Panc1 (cell line): ENCODE data around the gene KIRREL3. TPM values are rescaled to one million over a fixed set of nuclear protein-coding genes. Genes with fewer than 3 reads are reported as not detected.

Source experiments
- ATAC-seq: fragments of 200-7000 bp; cut with Tn5 transposase; 2 replicates; pipeline ENCODE4 v1.9.1; 2020; ENCODE audit warnings: mild to moderate bottlenecking, moderate library complexity
- BruUV-seq: library from RNA; stranded (reverse); fragments of 400-500 nt; replicated peaks from 2 replicates; lab custom pipeline; 2021; lab: Mats Ljungman, UMichigan
- CTCF ChIA-PET: fragments of 300-600 bp; sonication (Branson Sonifier 250); formaldehyde crosslinking; loops from one replicate; lab custom pipeline; 2022; ENCODE audit warnings: antibody characterized with exemption; lab: Charles Lee
- POLR2A ChIA-PET: fragments of 300-600 bp; sonication (Branson Sonifier 250); formaldehyde crosslinking; loops from one replicate; lab custom pipeline; 2022; ENCODE audit warnings: antibody characterized with exemption; lab: Charles Lee
- DNase-seq: peaks from one replicate; pipeline ENCODE4 v3.0.0-alpha.2; 2010; ENCODE audit warnings: low read depth, low spot score
- H3K27ac ChIP-seq: 2 replicates; pipeline ENCODE4 v1.5.1; 2011; ENCODE audit warnings: mild to moderate bottlenecking, low read length, inconsistent platforms
- H3K27me3 ChIP-seq: fragments of 200-500 bp; sonication (Bioruptor generic); 2 replicates; pipeline ENCODE4 v1.6.0; 2014; ENCODE audit warnings: low read length, inconsistent platforms; ENCODE audit not compliant: control insufficient read depth, insufficient read depth
- H3K36me3 ChIP-seq: fragments of 200-500 bp; sonication (Bioruptor generic); 2 replicates; pipeline ENCODE4 v1.5.1; 2014; ENCODE audit warnings: inconsistent platforms, mild to moderate bottlenecking, low read length, moderate library complexity; ENCODE audit not compliant: control insufficient read depth, insufficient read depth
- H3K4me1 ChIP-seq: 2 replicates; pipeline ENCODE4 v1.5.1; 2011; ENCODE audit warnings: inconsistent platforms, mild to moderate bottlenecking, low read length, moderate library complexity; ENCODE audit not compliant: control insufficient read depth, insufficient read depth
- H3K4me3 ChIP-seq, 2 experiments: 2 replicates each; pipeline ENCODE4 v1.5.1; 2011 to 2012; ENCODE audit warnings: low read depth in 2 of 2, low read length in 2 of 2, mild to moderate bottlenecking in 2 of 2, inconsistent platforms in 1 of 2, moderate library complexity in 1 of 2
- H3K9me3 ChIP-seq: fragments of 200-500 bp; sonication (Bioruptor generic); 2 replicates; pipeline ENCODE4 v1.5.1; 2014; ENCODE audit warnings: low read depth, mild to moderate bottlenecking, inconsistent platforms, low read length, moderate library complexity; ENCODE audit not compliant: control insufficient read depth, insufficient read depth
- CTCF ChIP-seq: fragments of 450-650 bp; IDR thresholded peaks from 2 replicates; pipeline ENCODE4 v1.5.1; 2017; ENCODE audit warnings: mild to moderate bottlenecking
- POLR2AphosphoS5 ChIP-seq: IDR thresholded peaks from 2 replicates; pipeline ENCODE4 v1.6.1; 2012; ENCODE audit warnings: mild to moderate bottlenecking, low read depth, low read length, moderate library complexity
- SIN3A ChIP-seq: IDR thresholded peaks from 2 replicates; pipeline ENCODE4 v1.6.1; 2012; ENCODE audit warnings: low read depth, mild to moderate bottlenecking, low read length, moderate library complexity, borderline replicate concordance; ENCODE audit not compliant: insufficient read depth
- TCF7L2 ChIP-seq: IDR thresholded peaks from 2 replicates; pipeline ENCODE4 v1.6.1; 2011; ENCODE audit warnings: mild to moderate bottlenecking, low read depth, low read length, inconsistent platforms
- in situ Hi-C: cut with HindIII; loops from 2 replicates; pipeline ENCODE4 v1.10.0; 2016; ENCODE audit warnings: low sequenced_read_pairs, low pct_unique_long_range_greater_than_20kb
- intact Hi-C: fragments of 100-400 bp; cut with micrococcal nuclease; formaldehyde crosslinking; loops from one replicate; pipeline ENCODE4 v1.10.0; 2022; ENCODE audit not compliant: unreplicated experiment
- total RNA-seq: library from RNA; stranded (reverse); gene quantifications from one replicate; pipeline ENCODE4 v1.2.1, GENCODE V29; 2021; ENCODE audit not compliant: unreplicated experiment
- TF ChIP-seq, protein P1 (sequence below), 2 experiments: IDR thresholded peaks; 2 replicates each; pipeline ENCODE4 v1.6.1; 2011 to 2012; ENCODE audit warnings: low read depth in 2 of 2, control low read depth in 1 of 2, low read length in 1 of 2, mild to moderate bottlenecking in 1 of 2, moderate library complexity in 1 of 2; ENCODE audit not compliant: insufficient read depth in 1 of 2

KIRREL3 gene
- total RNA-seq, 1 experiment from 2014 or later, result 0.36 TPM

DNA sequence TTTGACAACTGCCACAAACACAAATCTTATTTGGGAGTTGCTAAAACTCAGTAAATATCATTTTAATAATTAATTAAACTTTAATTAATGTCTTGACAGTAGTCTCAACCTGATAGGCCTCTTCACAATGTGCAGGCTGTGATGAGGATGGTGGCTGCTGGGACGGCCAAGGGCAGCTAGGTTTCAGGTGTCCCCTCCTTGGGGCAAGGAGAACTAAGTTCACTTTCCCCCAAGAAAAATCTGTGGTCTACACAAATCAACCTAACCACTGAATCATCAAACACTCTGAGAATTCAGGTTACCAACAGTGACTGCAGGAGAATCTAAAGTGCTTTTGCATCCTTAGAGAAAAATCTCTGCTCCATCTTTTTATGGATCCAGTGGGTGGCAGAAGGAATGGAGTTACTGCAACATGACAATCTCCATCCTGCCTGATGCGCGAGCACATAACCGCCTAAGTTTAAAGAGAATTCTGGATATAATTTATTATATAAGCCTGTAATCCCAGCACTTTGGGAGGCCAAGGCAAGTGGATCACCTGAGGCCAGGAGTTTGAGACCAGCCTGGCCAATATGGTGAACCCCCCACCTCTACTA, 289.7 kb downstream of the KIRREL3 start:
- no peak for ATAC-seq
- intact Hi-C loops (loop anchor here (10.0 kb wide), 1 partner anchor 266 kb away; no protein-coding TSS in a partner anchor), in situ Hi-C loops (no loop called here)
- no TSS peak for BruUV-seq
- Histone ChIP-seq H3K36me3 (no peaks in the 10 kb centered on the region), H3K27ac (no peak overlapping the region), H3K9me3 (no peaks in the 10 kb centered on the region), H3K4me1 (no peaks in the 10 kb centered on the region), H3K4me3 (no peak overlapping the region), H3K27me3 (peaks cover 7% of the 10 kb centered on the region; the same call in 1 of the 2 replicates)
- DNase-seq, result no peak
- CTCF ChIA-PET, result no interaction called here
- POLR2A ChIA-PET, result no interaction called here
- TF ChIP-seq, protein P1, sequence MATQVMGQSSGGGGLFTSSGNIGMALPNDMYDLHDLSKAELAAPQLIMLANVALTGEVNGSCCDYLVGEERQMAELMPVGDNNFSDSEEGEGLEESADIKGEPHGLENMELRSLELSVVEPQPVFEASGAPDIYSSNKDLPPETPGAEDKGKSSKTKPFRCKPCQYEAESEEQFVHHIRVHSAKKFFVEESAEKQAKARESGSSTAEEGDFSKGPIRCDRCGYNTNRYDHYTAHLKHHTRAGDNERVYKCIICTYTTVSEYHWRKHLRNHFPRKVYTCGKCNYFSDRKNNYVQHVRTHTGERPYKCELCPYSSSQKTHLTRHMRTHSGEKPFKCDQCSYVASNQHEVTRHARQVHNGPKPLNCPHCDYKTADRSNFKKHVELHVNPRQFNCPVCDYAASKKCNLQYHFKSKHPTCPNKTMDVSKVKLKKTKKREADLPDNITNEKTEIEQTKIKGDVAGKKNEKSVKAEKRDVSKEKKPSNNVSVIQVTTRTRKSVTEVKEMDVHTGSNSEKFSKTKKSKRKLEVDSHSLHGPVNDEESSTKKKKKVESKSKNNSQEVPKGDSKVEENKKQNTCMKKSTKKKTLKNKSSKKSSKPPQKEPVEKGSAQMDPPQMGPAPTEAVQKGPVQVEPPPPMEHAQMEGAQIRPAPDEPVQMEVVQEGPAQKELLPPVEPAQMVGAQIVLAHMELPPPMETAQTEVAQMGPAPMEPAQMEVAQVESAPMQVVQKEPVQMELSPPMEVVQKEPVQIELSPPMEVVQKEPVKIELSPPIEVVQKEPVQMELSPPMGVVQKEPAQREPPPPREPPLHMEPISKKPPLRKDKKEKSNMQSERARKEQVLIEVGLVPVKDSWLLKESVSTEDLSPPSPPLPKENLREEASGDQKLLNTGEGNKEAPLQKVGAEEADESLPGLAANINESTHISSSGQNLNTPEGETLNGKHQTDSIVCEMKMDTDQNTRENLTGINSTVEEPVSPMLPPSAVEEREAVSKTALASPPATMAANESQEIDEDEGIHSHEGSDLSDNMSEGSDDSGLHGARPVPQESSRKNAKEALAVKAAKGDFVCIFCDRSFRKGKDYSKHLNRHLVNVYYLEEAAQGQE (IDR thresholded peaks at IDR 0.05; ENCODE audit: insufficient read depth in 1 of 2, low read depth in 2 of 2, low read length in 1 of 2), result no peak
- TF ChIP-seq TCF7L2, result no peak
- no peak for TF ChIP-seq SIN3A
- no peak for TF ChIP-seq CTCF
- no peak for TF ChIP-seq POLR2AphosphoS5

- no peaks in the 10 kb centered on the region for H3K9me3 ChIP-seq
- no peak for ATAC-seq
- H3K4me3 ChIP-seq, result no peak overlapping the region
- in situ Hi-C loops, result no loop called here
- DNase-seq, result no peak
- no peaks in the 10 kb centered on the region for H3K4me1 ChIP-seq
- intact Hi-C loops, result no loop called here
- H3K27ac ChIP-seq, result no peak overlapping the region
- CTCF ChIA-PET, result interaction anchor here (0.5 kb wide), 1 partner anchor 9 kb away, joined by 5 read pairs; no protein-coding TSS in a partner anchor
- BruUV-seq, result no TSS peak
- peaks cover 2% of the 10 kb centered on the region; the same call in 1 of the 2 replicates for H3K27me3 ChIP-seq
- no peaks in the 10 kb centered on the region for H3K36me3 ChIP-seq
- TF ChIP-seq, protein P1 (IDR thresholded peaks at IDR 0.05; ENCODE audit: insufficient read depth in 1 of 2, low read depth in 2 of 2, low read length in 1 of 2), result no peak
- no peak for TF ChIP-seq TCF7L2
- TF ChIP-seq POLR2AphosphoS5, result no peak
- POLR2A ChIA-PET, result no interaction called here
Measured at GRCh38 chr11:126707498-126707897, 293.1 kb downstream of the KIRREL3 start.
